Measurements from ENCODE around the gene SF3B1.

The SF3B1 gene

GRCh38 chr2:197461057-197461456 lies 26.2 kb upstream of the SF3B1 start:
- H3K4me3 ChIP-seq (ENCODE audit: low read depth, low read length), result no peak overlapping the region
- no peak for TF ChIP-seq CTCF (IDR thresholded peaks at IDR 0.05; ENCODE audit: low read depth, low read length, missing control alignments)
- DNase-seq (ENCODE audit: low read depth), result no peak
- in situ Hi-C loops (cut with HindIII; ENCODE audit: low sequenced_read_pairs), result no loop called here

DNA sequence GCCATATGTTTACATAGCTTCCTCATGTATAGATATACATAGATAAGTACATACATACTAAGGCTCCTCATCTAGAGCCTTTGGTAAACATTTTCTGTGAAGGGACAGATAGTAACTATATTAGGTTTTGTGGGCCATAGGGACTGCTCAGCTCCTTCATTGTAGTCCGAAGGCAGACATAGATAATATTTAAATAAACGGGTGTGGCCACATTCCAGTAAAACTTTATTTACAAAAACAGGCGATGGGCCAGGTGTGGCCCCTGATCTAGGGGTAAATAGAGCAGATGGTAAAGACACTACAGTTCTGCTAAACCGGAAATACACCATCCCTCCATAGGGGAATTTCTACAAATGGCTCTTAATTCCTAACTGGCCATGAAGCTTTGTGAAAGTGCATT lies 25.8 kb upstream of the SF3B1 start:
- in situ Hi-C loops (cut with HindIII; ENCODE audit: low sequenced_read_pairs), result no loop called here
- no peak overlapping the region for H3K4me3 ChIP-seq (ENCODE audit: low read depth, low read length)
- no peak for DNase-seq (ENCODE audit: low read depth)
- no peak for TF ChIP-seq CTCF (IDR thresholded peaks at IDR 0.05; ENCODE audit: low read depth, low read length, missing control alignments)

GRCh38 chr2:197455428-197455827 lies 20.6 kb upstream of the SF3B1 start:
- DNase-seq (ENCODE audit: low read depth), result no peak
- in situ Hi-C loops (cut with HindIII; ENCODE audit: low sequenced_read_pairs), result no loop called here
- TF ChIP-seq CTCF (IDR thresholded peaks at IDR 0.05; ENCODE audit: low read depth, low read length, missing control alignments), result no peak
- no peak overlapping the region for H3K4me3 ChIP-seq (ENCODE audit: low read depth, low read length)

DNA sequence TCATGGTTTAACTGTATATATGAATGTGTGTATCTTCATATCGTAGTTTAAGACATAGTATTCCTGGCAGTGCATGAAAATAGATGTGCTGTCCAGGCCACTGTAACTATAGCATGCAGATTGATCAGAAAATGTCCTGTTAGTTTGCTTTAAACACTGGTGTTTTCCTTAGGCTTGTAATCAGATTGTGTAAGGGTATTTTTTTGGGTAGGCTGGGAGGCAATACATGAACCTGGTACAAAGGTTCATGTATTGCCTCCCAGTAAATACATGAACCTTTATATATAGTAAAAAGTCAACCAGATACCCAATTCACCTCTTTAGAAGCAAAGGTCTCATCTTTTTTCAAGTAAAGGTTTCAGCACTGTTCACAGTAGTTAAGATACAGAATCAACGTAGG lies 20.1 kb upstream of the SF3B1 start:
- DNase-seq (ENCODE audit: low read depth), result no peak
- no peak for TF ChIP-seq CTCF (IDR thresholded peaks at IDR 0.05; ENCODE audit: low read depth, low read length, missing control alignments)
- in situ Hi-C loops (cut with HindIII; ENCODE audit: low sequenced_read_pairs), result no loop called here
- peak overlapping the region; percentile 72 for H3K4me3 ChIP-seq (ENCODE audit: low read depth, low read length)

DNA sequence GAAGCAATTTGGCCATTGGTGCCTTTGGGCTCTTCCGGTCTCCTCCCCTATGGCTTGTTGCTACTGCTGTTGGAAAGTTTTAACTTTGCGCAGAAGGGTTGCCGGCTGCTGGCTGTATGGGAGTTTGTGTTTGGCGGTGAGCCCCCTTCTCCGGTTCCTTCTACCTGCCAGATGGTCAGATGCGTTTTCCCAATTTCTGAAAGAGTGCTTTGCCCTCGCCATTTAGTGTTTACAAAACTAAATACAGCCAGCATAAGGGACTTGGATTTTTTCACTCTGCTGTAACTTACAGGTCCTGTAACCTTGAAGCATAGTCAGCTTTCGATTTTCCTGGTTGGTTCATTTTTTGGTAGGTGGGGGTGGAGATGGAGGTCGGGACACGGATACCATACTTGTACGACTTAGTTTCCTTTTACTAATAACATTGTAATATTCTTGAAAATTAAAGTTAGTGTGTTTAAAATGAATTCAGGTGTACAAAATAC lies 19.1 kb upstream of the SF3B1 start:
- DNase-seq (ENCODE audit: low read depth), result peak; percentile 84
- no peak for TF ChIP-seq CTCF (IDR thresholded peaks at IDR 0.05; ENCODE audit: low read depth, low read length, missing control alignments)
- in situ Hi-C loops (cut with HindIII; ENCODE audit: low sequenced_read_pairs), result no loop called here
- H3K4me3 ChIP-seq (ENCODE audit: low read depth, low read length), result peak overlapping the region; percentile 72

- peak; percentile 99 for DNase-seq (ENCODE audit: low read depth)
- peak; percentile 19 for TF ChIP-seq CTCF (IDR thresholded peaks at IDR 0.05; ENCODE audit: low read depth, low read length, missing control alignments)
- in situ Hi-C loops (cut with HindIII; ENCODE audit: low sequenced_read_pairs), result no loop called here
- peak within 1 kb of the TSS; percentile 72 for H3K4me3 ChIP-seq (ENCODE audit: low read depth, low read length)
Measured at GRCh38 chr2:197453123-197453913, 18.5 kb upstream of the SF3B1 start, which contains the start of gene COQ10B. TSS of gene COQ10B (plus strand) at chr2:197453552. CDS start at chr2:197453561, 9 bp downstream.

All from astrocyte of the cerebellum (primary cell).